Endothelial cell of umbilical vein (primary cell): Measurements from ENCODE around the gene ADAMTS12. TPM values are rescaled to one million over a fixed set of nuclear protein-coding genes. Genes with fewer than 3 reads are reported as not detected.

Experiments
- BruUV-seq: library from RNA; stranded (reverse); fragments of 400-500 nt; replicated peaks from 2 replicates; lab custom pipeline; 2021; lab: Mats Ljungman, UMichigan
- CTCF ChIA-PET: fragments of 300-600, 350-600 bp; sonication (Branson Sonifier 250); formaldehyde crosslinking; loops from one replicate; lab custom pipeline; 2021; ENCODE audit warnings: antibody characterized with exemption, inconsistent platforms; lab: Charles Lee
- POLR2A ChIA-PET: fragments of 300-600, 350-600 bp; sonication (Branson Sonifier 250); formaldehyde crosslinking; loops from one replicate; lab custom pipeline; 2021; ENCODE audit warnings: antibody characterized with exemption, inconsistent platforms; lab: Charles Lee
- DNase-seq: peaks from one replicate; pipeline ENCODE4 v3.0.0-alpha.2; 2011; ENCODE audit warnings: low read depth, low spot score
- FAIRE-seq: peaks from 2 replicates; lab custom pipeline; 2011; peaks lifted over from hg19 to GRCh38; lab: Jason Lieb, UNC
- H2AFZ ChIP-seq: 2 replicates; pipeline ENCODE4 v1.6.0; 2012; ENCODE audit warnings: low read depth, low read length, control low read depth, inconsistent platforms
- H3K27ac ChIP-seq: 2 replicates; pipeline ENCODE4 v1.5.1; 2011; ENCODE audit warnings: low read depth, mild to moderate bottlenecking, control low read depth, low read length, moderate library complexity; ENCODE audit not compliant: insufficient read depth
- H3K27me3 ChIP-seq, 2 experiments: 2 replicates each; pipeline versions ENCODE4 v1.6.0 to v1.6.1; 2011; ENCODE audit warnings: low read length in 2 of 2, mixed read lengths in 1 of 2; ENCODE audit not compliant: control insufficient read depth in 2 of 2, insufficient read depth in 2 of 2
- H3K36me3 ChIP-seq, 2 experiments: 2 replicates in 1 of 2; 3 replicates in 1 of 2; pipeline ENCODE4 v1.5.1; 2011; ENCODE audit warnings: low read length in 2 of 2, mild to moderate bottlenecking in 1 of 2, moderate library complexity in 1 of 2; ENCODE audit not compliant: control insufficient read depth in 2 of 2, insufficient read depth in 2 of 2; ENCODE audit errors: extremely low read depth in 1 of 2
- H3K4me1 ChIP-seq: 3 replicates; pipeline ENCODE4 v1.5.1; 2011; ENCODE audit warnings: mild to moderate bottlenecking, low read length; ENCODE audit not compliant: control insufficient read depth, insufficient read depth; ENCODE audit errors: extremely low read depth
- H3K4me2 ChIP-seq: 2 replicates; pipeline ENCODE4 v1.6.1; 2011; ENCODE audit warnings: low read length, control low read depth, mixed read lengths; ENCODE audit not compliant: insufficient read depth
- H3K4me3 ChIP-seq, 3 experiments: fragments of 200-600 bp in 1 of 3; sonication (generic), shearing (Covaris generic) in 1 of 3; replicated peaks in 1 of 3; 2 replicates each; pipeline ENCODE4 v1.5.1; 2011 to 2016; ENCODE audit warnings: control low read depth in 3 of 3, low read length in 3 of 3, mild to moderate bottlenecking in 2 of 3, inconsistent platforms in 1 of 3, low read depth in 1 of 3, moderate library complexity in 1 of 3; ENCODE audit not compliant: insufficient read depth in 1 of 3
- H3K79me2 ChIP-seq: 2 replicates; pipeline ENCODE4 v1.6.0; 2012; ENCODE audit warnings: low read length, inconsistent platforms; ENCODE audit not compliant: control insufficient read depth, insufficient read depth
- H3K9ac ChIP-seq: replicated peaks from 2 replicates; pipeline ENCODE3; 2011; ENCODE audit warnings: low read length, control low read depth; ENCODE audit not compliant: insufficient read depth; ENCODE audit errors: extremely low read depth
- H3K9me1 ChIP-seq: replicated peaks from 3 replicates; pipeline ENCODE4 v1.6.0; 2011; ENCODE audit warnings: mild to moderate bottlenecking, low read length; ENCODE audit not compliant: control insufficient read depth, insufficient read depth; ENCODE audit errors: extremely low read depth
- H3K9me3 ChIP-seq: replicated peaks from 2 replicates; pipeline ENCODE4 v1.5.1; 2012; ENCODE audit warnings: low read length, inconsistent platforms; ENCODE audit not compliant: control insufficient read depth, insufficient read depth
- H4K20me1 ChIP-seq: replicated peaks from 2 replicates; pipeline ENCODE3; 2011; ENCODE audit warnings: mild to moderate bottlenecking, low read length; ENCODE audit not compliant: control insufficient read depth, insufficient read depth; ENCODE audit errors: extremely low read depth
- EZH2 ChIP-seq: IDR thresholded peaks from 2 replicates; pipeline ENCODE4 v1.6.1; 2012; ENCODE audit warnings: borderline replicate concordance, low read depth, mild to moderate bottlenecking, moderate library complexity, low read length, inconsistent platforms; ENCODE audit not compliant: severe bottlenecking
- FOS ChIP-seq: IDR thresholded peaks from 2 replicates; pipeline ENCODE4 v1.6.1; 2011; ENCODE audit warnings: mild to moderate bottlenecking, low read length, moderate library complexity, borderline replicate concordance; ENCODE audit not compliant: insufficient read depth
- GATA2 ChIP-seq: IDR thresholded peaks from 2 replicates; pipeline ENCODE4 v1.7.0; 2011; ENCODE audit warnings: low read depth, mild to moderate bottlenecking, moderate library complexity, mixed read lengths, low read length; ENCODE audit not compliant: insufficient read length, insufficient read depth
- JUN ChIP-seq: IDR thresholded peaks from 2 replicates; pipeline ENCODE4 v1.6.1; 2011; ENCODE audit warnings: borderline replicate concordance, low read depth; ENCODE audit not compliant: insufficient read length, insufficient read depth
- MYC ChIP-seq: IDR thresholded peaks from one replicate; pipeline ENCODE4 v1.6.1; 2011; ENCODE audit warnings: mild to moderate bottlenecking, low read depth, low read length
- POLR2A ChIP-seq: IDR thresholded peaks from 2 replicates; pipeline ENCODE4 v1.6.1; 2012; ENCODE audit warnings: low read depth, mild to moderate bottlenecking, control low read depth, low read length
- POLR2AphosphoS5 ChIP-seq: IDR thresholded peaks from 2 replicates; pipeline ENCODE4 v1.6.1; 2012; ENCODE audit warnings: low read depth, mild to moderate bottlenecking, control low read depth, low read length, moderate library complexity; ENCODE audit not compliant: insufficient read depth
- dilution Hi-C: fragments of 300-500 bp; cut with MboI; formaldehyde crosslinking; loops from one replicate; pipeline ENCODE4 v1.15.0; 2019; ENCODE audit warnings: low sequenced_read_pairs; ENCODE audit not compliant: extremely low pct_ligation_motif_present
- intact Hi-C: fragments of 100-400 bp; cut with micrococcal nuclease; formaldehyde crosslinking; loops from one replicate; pipeline ENCODE4 v1.10.0; 2022
- polyA plus RNA-seq, 4 experiments: library from polyadenylated mRNA; depleted of rRNA in 3 of 4; stranded (reverse) in 3 of 4; unstranded in 1 of 4; fragments of >200 nt; gene quantifications; 2 replicates each; pipeline versions ENCODE4 v1.2.1 to v1.2.3, GENCODE V29; 2011 to 2012; ENCODE audit warnings: missing spikeins in 1 of 4
- total RNA-seq: library from RNA; stranded (reverse); gene quantifications from 2 replicates; pipeline ENCODE4 v1.2.3, GENCODE V29; 2021
- TF ChIP-seq, protein P1 (sequence below), 2 donors: IDR thresholded peaks; 1 replicate in 1 of 2; 2 replicates in 1 of 2; pipeline ENCODE4 v1.5.1; 2011; ENCODE audit warnings: low read length in 2 of 2, mild to moderate bottlenecking in 2 of 2, moderate library complexity in 2 of 2, control low read depth in 1 of 2, inconsistent platforms in 1 of 2, low read depth in 1 of 2; ENCODE audit not compliant: insufficient read depth in 1 of 2; ENCODE audit errors: extremely low read depth in 1 of 2
- TF ChIP-seq, protein P2 (sequence below): IDR thresholded peaks from 2 replicates; pipeline ENCODE4 v1.6.1; 2011; ENCODE audit not compliant: insufficient read depth, insufficient read length

ADAMTS12 gene
- total and polyA plus RNA-seq, 2 donors (not counting 3 experiments of a cell fraction or from before 2014, with no cell fraction given) = 0.88 TPM; not detected in 1

DNA sequence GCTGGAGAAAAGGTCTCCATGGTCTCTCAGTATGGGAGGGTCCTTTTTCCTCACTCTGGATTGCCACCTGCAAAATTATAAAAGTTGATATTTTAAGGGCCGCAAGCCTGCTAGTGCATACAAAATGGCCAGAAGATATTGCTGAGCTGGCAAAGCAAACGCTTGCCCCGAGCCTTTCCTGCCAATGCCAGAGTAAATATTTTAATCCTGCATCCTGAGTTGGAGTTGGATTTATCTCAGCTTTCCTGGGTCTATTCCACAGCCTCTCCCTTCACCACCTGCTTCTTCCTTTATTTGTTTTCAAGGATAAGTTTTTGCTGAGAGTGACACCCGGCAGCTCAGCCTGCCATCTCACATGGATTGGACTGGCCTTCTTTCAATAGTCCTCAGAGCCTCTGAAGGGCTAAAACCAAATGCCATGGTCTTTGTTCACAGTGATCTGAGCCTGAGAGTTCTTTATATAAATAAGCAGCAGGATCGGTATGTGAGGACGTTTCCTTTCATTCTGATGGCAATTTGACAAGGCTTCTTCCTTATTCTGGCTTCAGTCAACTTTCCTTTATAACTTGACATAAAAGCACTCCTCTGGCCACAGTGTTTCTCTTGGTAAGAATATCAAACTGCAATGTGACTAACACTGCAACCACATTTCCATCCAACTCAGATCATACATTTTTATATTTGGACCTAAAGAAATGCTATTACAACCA lies 170.1 kb downstream of the ADAMTS12 start:
- no peak for FAIRE-seq
- Histone ChIP-seq H3K79me2 (no peaks in the 10 kb centered on the region), H3K9me3 (no peaks in the 10 kb centered on the region), H3K4me2 (no peak overlapping the region), H3K4me3 (no peak overlapping the region), H3K4me1 (no peaks in the 10 kb centered on the region), H2AFZ (no peak overlapping the region), H3K9ac (no peak overlapping the region), H3K9me1 (no peaks in the 10 kb centered on the region), H4K20me1 (no peaks in the 10 kb centered on the region), H3K36me3 (no peaks in the 10 kb centered on the region), H3K27me3 (no peaks in the 10 kb centered on the region), H3K27ac (no peak overlapping the region)
- TF ChIP-seq, protein P1, sequence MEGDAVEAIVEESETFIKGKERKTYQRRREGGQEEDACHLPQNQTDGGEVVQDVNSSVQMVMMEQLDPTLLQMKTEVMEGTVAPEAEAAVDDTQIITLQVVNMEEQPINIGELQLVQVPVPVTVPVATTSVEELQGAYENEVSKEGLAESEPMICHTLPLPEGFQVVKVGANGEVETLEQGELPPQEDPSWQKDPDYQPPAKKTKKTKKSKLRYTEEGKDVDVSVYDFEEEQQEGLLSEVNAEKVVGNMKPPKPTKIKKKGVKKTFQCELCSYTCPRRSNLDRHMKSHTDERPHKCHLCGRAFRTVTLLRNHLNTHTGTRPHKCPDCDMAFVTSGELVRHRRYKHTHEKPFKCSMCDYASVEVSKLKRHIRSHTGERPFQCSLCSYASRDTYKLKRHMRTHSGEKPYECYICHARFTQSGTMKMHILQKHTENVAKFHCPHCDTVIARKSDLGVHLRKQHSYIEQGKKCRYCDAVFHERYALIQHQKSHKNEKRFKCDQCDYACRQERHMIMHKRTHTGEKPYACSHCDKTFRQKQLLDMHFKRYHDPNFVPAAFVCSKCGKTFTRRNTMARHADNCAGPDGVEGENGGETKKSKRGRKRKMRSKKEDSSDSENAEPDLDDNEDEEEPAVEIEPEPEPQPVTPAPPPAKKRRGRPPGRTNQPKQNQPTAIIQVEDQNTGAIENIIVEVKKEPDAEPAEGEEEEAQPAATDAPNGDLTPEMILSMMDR (IDR thresholded peaks at IDR 0.05; ENCODE audit: extremely low read depth in 1 of 2, insufficient read depth in 1 of 2, low read depth in 1 of 2, low read length in 2 of 2) = no peak
- TF ChIP-seq EZH2 (no peak), POLR2A (no peak), GATA2 (no peak), FOS (no peak), POLR2AphosphoS5 (no peak), JUN (no peak), MYC (no peak)
- TF ChIP-seq, protein P2, sequence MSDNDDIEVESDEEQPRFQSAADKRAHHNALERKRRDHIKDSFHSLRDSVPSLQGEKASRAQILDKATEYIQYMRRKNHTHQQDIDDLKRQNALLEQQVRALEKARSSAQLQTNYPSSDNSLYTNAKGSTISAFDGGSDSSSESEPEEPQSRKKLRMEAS = no peak
- ChIA-PET POLR2A (no interaction called here), CTCF (interaction anchor here (0.6 to 1.5 kb wide), 2 partner anchors 25 to 262 kb away, joined by 3 read pairs; no protein-coding TSS in a partner anchor)
- no TSS peak for BruUV-seq
- intact Hi-C loops (no loop called here), dilution Hi-C loops (no loop called here)
- no peak for DNase-seq
